Activated T-cell treated with anti-CD3 and anti-CD28 coated beads for 4 hours (primary cell): Measurements from ENCODE around the gene GDAP1L1.
"Not testable (repeated sequence)": the region's sequence is repeated elsewhere in the genome, so short reads cannot be mapped to it uniquely, and the experiment has no call there.

Source experiments
- DNase-seq: peaks from one replicate; pipeline ENCODE4 v3.0.0-alpha.2; 2020

GDAP1L1 gene

GRCh38 chr20:44221368-44221954, 25.6 kb upstream of the GDAP1L1 start:
- no peak for DNase-seq

GRCh38 chr20:44222027-44222426, 25.1 kb upstream of the GDAP1L1 start:
- DNase-seq = no peak

- no peak for DNase-seq
Measured at GRCh38 chr20:44222633-44223368, 24.3 kb upstream of the GDAP1L1 start.

GRCh38 chr20:44223721-44224120, 23.4 kb upstream of the GDAP1L1 start:
- no peak for DNase-seq

DNA sequence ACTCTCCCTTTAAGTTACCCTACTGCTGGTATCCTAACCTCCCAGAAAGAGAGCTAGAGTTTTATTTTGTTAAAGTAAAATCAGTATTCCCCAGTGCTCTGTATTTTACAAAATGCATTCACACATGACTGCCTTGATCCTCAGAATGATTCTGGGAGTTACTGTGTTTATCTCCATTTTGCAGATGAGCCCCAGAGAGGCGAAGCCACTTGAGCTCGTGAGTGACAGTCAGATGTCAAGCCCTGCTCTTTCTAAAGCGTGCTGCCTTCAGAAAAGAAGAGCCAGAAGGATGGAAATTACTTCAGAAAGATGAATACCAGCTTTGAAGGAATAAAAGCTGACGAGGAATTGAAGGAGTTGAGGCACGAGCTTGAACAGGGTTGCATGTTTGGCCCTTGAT, 22.5 kb upstream of the GDAP1L1 start:
- DNase-seq = no peak

- no peak for DNase-seq
Measured at GRCh38 chr20:44228465-44229258, 18.4 kb upstream of the GDAP1L1 start.

DNA sequence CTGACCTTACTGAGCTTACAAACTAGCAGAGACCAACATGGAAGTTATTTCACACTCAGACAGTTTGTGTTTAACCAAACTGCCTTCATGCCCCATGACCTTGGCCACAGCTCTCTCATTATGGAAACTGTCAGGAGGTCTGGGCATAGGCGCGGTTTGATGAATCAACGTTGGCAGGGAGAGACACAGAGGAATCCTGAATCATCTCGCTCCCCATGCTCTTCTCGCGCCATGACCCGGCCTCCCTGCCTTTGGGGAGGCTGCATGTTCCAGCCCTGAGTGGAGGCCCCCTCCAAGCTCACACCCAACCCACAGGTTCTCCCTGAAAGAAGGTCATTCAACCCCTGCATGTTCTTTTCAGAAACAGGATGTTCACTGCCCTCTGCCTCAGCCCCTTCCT, 15.9 kb upstream of the GDAP1L1 start:
- DNase-seq = no peak

DNA sequence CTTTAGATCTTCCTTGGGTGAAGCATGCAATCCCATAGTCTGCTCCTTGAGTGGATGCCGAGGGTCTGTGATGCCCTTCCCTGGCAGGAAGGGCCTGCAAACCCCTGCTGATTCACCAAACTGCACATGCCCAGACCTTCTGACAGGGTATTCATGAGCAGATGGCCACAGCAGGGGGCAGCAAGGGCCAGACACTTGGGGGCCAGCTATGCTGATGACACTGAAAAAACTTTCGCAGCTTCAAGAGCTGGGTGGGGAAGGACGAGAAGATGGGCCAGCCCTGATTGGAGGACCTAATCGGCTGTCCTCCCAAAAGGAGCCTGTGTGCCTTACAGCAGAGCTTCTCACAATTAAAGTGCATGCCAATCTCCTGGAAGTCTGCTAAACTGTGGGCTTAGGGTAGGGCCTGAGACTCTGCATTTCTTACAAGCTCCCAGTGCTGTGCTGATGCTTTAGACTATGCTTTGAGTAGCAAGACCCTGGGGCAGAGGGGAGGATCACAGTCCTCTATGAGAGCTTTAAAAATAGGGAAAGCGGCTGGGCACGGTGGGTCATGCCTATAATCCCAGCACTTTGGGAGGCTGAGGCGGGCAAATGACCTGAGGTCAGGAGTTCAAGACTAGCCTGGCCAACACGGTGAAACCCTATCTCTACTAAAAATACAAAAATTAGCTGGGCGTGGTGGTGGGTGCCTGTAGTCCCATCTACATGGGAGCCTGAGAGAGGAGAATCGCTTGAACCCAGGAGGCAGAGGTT, 15.2 kb upstream of the GDAP1L1 start:
- DNase-seq = no peak

DNA sequence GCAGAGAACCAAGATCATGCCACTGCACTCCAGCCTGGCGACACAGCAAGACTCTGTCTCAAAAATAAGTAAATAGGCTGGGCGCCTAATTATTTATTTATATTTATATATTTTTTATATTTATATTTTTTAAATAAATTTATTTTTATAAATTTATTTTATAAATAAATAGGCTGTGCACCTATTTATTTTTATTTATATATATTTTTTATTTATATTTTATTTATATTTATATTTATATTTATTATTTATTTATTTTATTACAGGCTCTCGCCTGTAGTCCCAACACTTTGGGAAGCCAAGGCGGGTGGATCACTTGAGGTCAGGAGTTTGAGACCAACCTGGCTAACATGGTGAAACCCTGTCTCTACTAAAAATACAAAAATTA, 14.6 kb upstream of the GDAP1L1 start:
- not testable (repeated sequence) for DNase-seq

- no peak for DNase-seq
Measured at GRCh38 chr20:44233436-44234016, 13.6 kb upstream of the GDAP1L1 start.

DNA sequence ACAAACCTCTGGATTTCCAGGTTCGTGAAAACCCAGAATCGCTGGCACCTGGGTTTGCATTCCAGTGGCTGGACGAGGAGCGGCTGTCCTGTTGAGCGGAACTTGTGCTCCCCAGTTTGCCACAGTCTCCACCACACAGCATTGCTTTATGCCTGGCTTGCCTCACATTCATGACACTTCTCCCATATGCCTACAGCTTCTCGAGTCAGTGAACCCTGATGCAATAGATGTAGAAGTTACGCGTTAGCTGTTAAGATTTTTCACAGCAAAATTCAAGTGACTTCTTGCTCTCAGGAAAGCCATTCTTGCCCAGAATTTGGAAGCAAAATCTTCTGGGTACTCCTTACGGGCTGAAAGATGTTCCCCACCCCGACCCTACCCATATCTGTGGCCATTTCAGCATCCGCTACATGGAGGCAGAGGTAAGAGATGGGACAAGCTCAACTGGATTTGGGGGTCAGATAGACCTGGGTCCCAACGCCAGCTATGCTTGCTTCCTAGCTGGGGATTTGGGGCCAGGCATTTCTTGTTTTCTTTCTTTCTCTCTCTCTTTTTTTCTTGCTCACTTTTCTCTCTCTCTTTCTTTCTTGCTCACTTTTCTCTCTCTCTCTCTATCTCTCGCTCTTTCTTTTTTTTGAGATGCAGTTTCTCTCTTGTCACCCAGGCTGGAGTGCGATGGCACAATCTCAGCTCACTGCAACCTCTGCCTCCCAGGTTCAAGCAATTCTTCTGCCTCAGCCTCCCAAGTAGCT, 12.4 kb upstream of the GDAP1L1 start:
- DNase-seq = no peak

- DNase-seq = no peak
Measured at GRCh38 chr20:44235702-44236101, 11.4 kb upstream of the GDAP1L1 start.

GRCh38 chr20:44236840-44237239, 10.3 kb upstream of the GDAP1L1 start:
- DNase-seq = not testable (repeated sequence)

DNA sequence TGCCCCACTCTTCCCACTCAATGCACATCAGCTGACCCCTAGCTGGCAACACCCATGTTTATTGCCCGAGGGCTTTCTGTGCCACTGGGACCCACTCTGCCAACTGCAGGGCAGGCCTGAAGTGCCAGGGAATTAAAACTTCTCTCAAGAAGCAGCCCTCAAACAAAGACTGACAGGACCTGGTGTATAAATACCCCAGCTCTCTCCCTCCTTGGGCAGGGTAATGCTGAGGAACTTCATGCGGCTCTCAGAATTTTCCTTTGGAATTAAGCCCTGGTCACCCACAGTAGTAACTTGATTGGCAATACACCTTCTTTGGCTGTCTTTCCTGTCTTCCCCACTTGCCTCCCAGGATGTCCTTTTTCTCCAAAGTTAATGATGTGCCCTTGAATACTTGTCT, 5.3 kb upstream of the GDAP1L1 start:
- DNase-seq = no peak

- DNase-seq = no peak
Measured at GRCh38 chr20:44245977-44246376, 1.1 kb upstream of the GDAP1L1 start.

GRCh38 chr20:44247586-44248409, 690 bp downstream of the GDAP1L1 start:
- DNase-seq = no peak

DNA sequence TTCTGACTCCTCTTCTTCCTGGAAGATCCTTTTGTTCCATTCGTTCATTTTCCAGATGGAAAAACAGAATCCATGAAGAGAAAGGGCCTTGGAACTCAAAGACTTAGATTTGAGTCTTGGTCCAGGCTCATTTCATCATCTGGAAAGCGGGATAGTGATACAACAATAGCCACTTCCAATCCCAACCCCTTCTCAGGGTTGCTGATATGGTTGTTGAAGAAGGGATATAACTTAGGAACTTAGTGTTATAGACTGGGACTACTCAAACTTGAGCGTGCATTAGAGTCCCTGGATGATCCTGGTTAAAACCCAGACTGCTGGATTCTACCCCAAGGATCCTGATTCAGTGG, 1.3 kb downstream of the GDAP1L1 start:
- DNase-seq = no peak

DNA sequence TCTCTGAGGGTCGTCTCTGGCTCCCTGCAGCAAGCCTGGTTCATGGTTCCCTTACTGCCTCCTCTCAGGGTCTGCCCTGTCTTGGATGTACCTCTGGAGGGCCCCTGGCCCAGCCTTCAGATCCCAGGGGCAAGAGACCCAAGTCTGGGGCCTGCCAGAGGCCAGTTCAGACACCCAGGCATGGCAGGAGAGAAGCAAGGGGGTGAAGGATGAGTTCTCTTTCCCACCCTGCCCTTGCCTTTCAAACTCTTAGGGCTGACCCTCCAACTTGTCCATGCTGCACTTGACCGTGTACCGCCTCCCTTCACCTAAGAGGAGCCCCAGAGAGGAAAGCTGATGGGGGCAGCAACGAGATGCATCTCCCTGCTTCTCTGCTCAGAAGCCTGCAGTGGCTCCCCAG, 4.2 kb downstream of the GDAP1L1 start:
- DNase-seq = no peak

GRCh38 chr20:44253528-44253927, 6.4 kb downstream of the GDAP1L1 start:
- DNase-seq = no peak

GRCh38 chr20:44254073-44254472, 7.0 kb downstream of the GDAP1L1 start:
- no peak for DNase-seq

DNA sequence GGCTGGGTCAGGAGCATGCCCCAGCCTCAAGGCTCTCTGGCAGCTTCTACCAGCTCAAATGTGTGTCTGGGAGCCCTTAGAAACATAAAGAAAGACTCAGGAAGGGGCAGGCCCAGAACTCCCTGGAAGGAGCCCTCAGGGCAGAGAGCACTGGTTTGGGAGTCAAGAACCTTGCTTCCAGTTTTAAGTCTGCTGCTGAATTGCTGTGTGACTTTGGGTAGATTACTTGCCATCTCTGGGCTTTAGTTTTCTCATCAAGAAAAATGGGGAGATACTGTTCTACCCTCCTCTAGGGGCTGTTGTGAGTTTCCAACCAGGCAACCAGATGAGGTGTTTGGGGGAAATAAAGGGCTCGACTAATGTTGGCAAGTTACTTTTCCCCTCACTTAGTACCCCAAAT, 8.8 kb downstream of the GDAP1L1 start:
- DNase-seq = no peak
